HCT116 (cell line): Measurements from ENCODE around the gene RAB39A. TPM values are rescaled to one million over a fixed set of nuclear protein-coding genes. Genes with fewer than 3 reads are reported as not detected.

Experiments
- ATAC-seq: fragments of 200-7000 bp; cut with Tn5 transposase; 2 replicates; pipeline ENCODE4 v1.9.1; 2020; ENCODE audit warnings: mild to moderate bottlenecking, moderate library complexity
- BruUV-seq: library from RNA; stranded (reverse); fragments of 400-500 nt; replicated peaks from 2 replicates; lab custom pipeline; 2021; lab: Mats Ljungman, UMichigan
- CTCF ChIA-PET: fragments of 300-600 bp; sonication (Branson Sonifier 250); formaldehyde crosslinking; loops from one replicate; lab custom pipeline; 2021; ENCODE audit warnings: antibody characterized with exemption; lab: Charles Lee
- POLR2A ChIA-PET: fragments of 300-600, 350-600 bp; sonication (Branson Sonifier 250); formaldehyde crosslinking; loops from one replicate; lab custom pipeline; 2021; ENCODE audit warnings: antibody characterized with exemption; lab: Charles Lee
- RAD21 ChIA-PET, 2 experiments: fragments of 300-600 bp; sonication (Branson Sonifier 250); formaldehyde crosslinking; loops; one replicate each; lab custom pipeline; 2023; ENCODE audit warnings: low total read pairs in 2 of 2; ENCODE audit not compliant: uncharacterized antibody in 2 of 2, unreplicated experiment in 2 of 2, low non-redundant PET in 1 of 2; lab: Charles Lee
- DNase-seq: peaks from one replicate; pipeline ENCODE4 v3.0.0-alpha.2; 2010; ENCODE audit warnings: low read depth, low spot score
- H2AFZ ChIP-seq: fragments of 200-600 bp; shearing (Covaris generic), sonication (generic); 2 replicates; pipeline ENCODE4 v1.6.1; 2017; ENCODE audit warnings: low read depth, mixed run types, mixed read lengths, antibody characterized with exemption, low read length; ENCODE audit not compliant: poor library complexity, severe bottlenecking
- H3K27ac ChIP-seq: 2 replicates; pipeline ENCODE4 v1.5.1; 2012; ENCODE audit warnings: low read depth, low read length
- H3K27me3 ChIP-seq: fragments of 200-600 bp; sonication (generic); 2 replicates; pipeline ENCODE4 v1.6.1; 2016; ENCODE audit warnings: mixed run types, low read length, mixed read lengths; ENCODE audit not compliant: insufficient read depth
- H3K36me3 ChIP-seq, 2 experiments: fragments of 200-500 bp in 1 of 2; fragments of 200-600 bp in 1 of 2; sonication (Bioruptor generic) in 1 of 2; sonication (generic) in 1 of 2; 2 replicates each; pipeline versions ENCODE4 v1.5.1 to v1.6.1; 2014 to 2016; ENCODE audit warnings: low read length in 2 of 2, inconsistent platforms in 1 of 2, mixed read lengths in 1 of 2, mixed run types in 1 of 2; ENCODE audit not compliant: insufficient read depth in 2 of 2, control insufficient read depth in 1 of 2
- H3K4me1 ChIP-seq, 2 experiments: fragments of 200-600 bp in 1 of 2; sonication (generic) in 1 of 2; 2 replicates each; pipeline versions ENCODE4 v1.5.1 to v1.6.1; 2012 to 2017; ENCODE audit warnings: low read length in 2 of 2, inconsistent platforms in 1 of 2, mild to moderate bottlenecking in 1 of 2, mixed read lengths in 1 of 2, mixed run types in 1 of 2, moderate library complexity in 1 of 2; ENCODE audit not compliant: insufficient read depth in 2 of 2, control insufficient read depth in 1 of 2
- H3K4me2 ChIP-seq: fragments of 200-600 bp; sonication (generic); 2 replicates; pipeline ENCODE4 v1.6.1; 2017; ENCODE audit warnings: mixed run types, low read length, mixed read lengths
- H3K4me3 ChIP-seq, 2 experiments: fragments of 200-600 bp in 1 of 2; sonication (generic) in 1 of 2; replicated peaks in 1 of 2; 2 replicates each; pipeline ENCODE4 v1.5.1; 2011 to 2016; ENCODE audit warnings: low read length in 2 of 2, control low read depth in 1 of 2, low read depth in 1 of 2, mild to moderate bottlenecking in 1 of 2, mixed read lengths in 1 of 2, mixed run types in 1 of 2
- H3K79me2 ChIP-seq: fragments of 200-600 bp; sonication (generic); 2 replicates; pipeline ENCODE4 v1.6.1; 2017; ENCODE audit warnings: mild to moderate bottlenecking, mixed run types, low read length, moderate library complexity, mixed read lengths; ENCODE audit not compliant: insufficient read depth
- H3K9ac ChIP-seq: fragments of 200-600 bp; sonication (generic); 2 replicates; pipeline ENCODE4 v1.6.1; 2016; ENCODE audit warnings: low read length, mixed read lengths
- H3K9me2 ChIP-seq: fragments of 200-600 bp; sonication (generic), shearing (Covaris generic); 2 replicates; pipeline ENCODE4 v1.6.1; 2017; ENCODE audit warnings: mixed run types, mild to moderate bottlenecking, moderate library complexity; ENCODE audit not compliant: insufficient read depth
- H3K9me3 ChIP-seq, 2 experiments: fragments of 200-500 bp in 1 of 2; fragments of 200-600 bp in 1 of 2; sonication (Bioruptor generic) in 1 of 2; sonication (generic) in 1 of 2; 2 replicates each; pipeline ENCODE4 v1.6.1; 2014 to 2017; ENCODE audit warnings: low read length in 2 of 2, mixed read lengths in 2 of 2, inconsistent platforms in 1 of 2, low read depth in 1 of 2, mild to moderate bottlenecking in 1 of 2, mixed run types in 1 of 2, moderate library complexity in 1 of 2; ENCODE audit not compliant: control insufficient read depth in 1 of 2, insufficient read depth in 1 of 2
- H4K20me1 ChIP-seq: fragments of 200-600 bp; sonication (generic), shearing (Covaris generic); 2 replicates; pipeline ENCODE4 v1.6.1; 2017; ENCODE audit warnings: mixed run types, mild to moderate bottlenecking, moderate library complexity; ENCODE audit not compliant: insufficient read depth
- CEBPB ChIP-seq: IDR thresholded peaks from 2 replicates; pipeline ENCODE4 v1.6.1; 2012; ENCODE audit warnings: low read depth
- CTCF ChIP-seq, 3 experiments: fragments of 200-600 bp in 1 of 3; sonication (generic) in 1 of 3; IDR thresholded peaks in 2 of 3; conservative IDR thresholded peaks in 1 of 3; 2 replicates each; pipeline ENCODE4 v1.5.1; 2012 to 2017; ENCODE audit warnings: low read depth in 2 of 3, low read length in 2 of 3, antibody characterized with exemption in 1 of 3, borderline replicate concordance in 1 of 3, control low read depth in 1 of 3, mild to moderate bottlenecking in 1 of 3, mixed read lengths in 1 of 3, mixed run types in 1 of 3, moderate library complexity in 1 of 3; ENCODE audit not compliant: insufficient read depth in 1 of 3
- EGR1 ChIP-seq: IDR thresholded peaks from 2 replicates; pipeline ENCODE4 v1.6.1; 2012; ENCODE audit warnings: low read depth
- ELF1 ChIP-seq: IDR thresholded peaks from 2 replicates; pipeline ENCODE4 v1.6.1; 2012; ENCODE audit warnings: low read depth, borderline replicate concordance
- EZH2 ChIP-seq: fragments of 200-600 bp; sonication (generic); IDR thresholded peaks from 2 replicates; pipeline ENCODE4 v1.6.1; 2017; ENCODE audit warnings: antibody characterized with exemption, mixed run types
- FOSL1 ChIP-seq: IDR thresholded peaks from 2 replicates; pipeline ENCODE4 v1.6.1; 2012; ENCODE audit warnings: low read depth
- SP1 ChIP-seq: IDR thresholded peaks from 2 replicates; pipeline ENCODE4 v1.6.1; 2012; ENCODE audit warnings: low read depth
- YY1 ChIP-seq: IDR thresholded peaks from 2 replicates; pipeline ENCODE4 v1.6.1; 2011; ENCODE audit warnings: low read length, low read depth, moderate library complexity, mild to moderate bottlenecking; ENCODE audit not compliant: insufficient replicate concordance; ENCODE audit errors: extremely low read depth
- ZBTB33 ChIP-seq: IDR thresholded peaks from 2 replicates; pipeline ENCODE4 v1.6.1; 2011; ENCODE audit warnings: mild to moderate bottlenecking, low read length, moderate library complexity; ENCODE audit not compliant: insufficient replicate concordance; ENCODE audit errors: extremely low read depth
- intact Hi-C: fragments of 100-400 bp; cut with micrococcal nuclease; formaldehyde crosslinking; loops from 2 replicates; pipeline ENCODE4 v1.10.0; 2022
- total RNA-seq: library from RNA; stranded (reverse); gene quantifications from one replicate; pipeline ENCODE4 v1.2.1, GENCODE V29; 2021; ENCODE audit not compliant: unreplicated experiment
- TF ChIP-seq, protein P1 (sequence below): IDR thresholded peaks from 2 replicates; pipeline ENCODE4 v1.6.1; 2012; ENCODE audit warnings: low read depth

The RAB39A gene
- total RNA-seq, 1 experiment from 2014 or later: not detected

DNA sequence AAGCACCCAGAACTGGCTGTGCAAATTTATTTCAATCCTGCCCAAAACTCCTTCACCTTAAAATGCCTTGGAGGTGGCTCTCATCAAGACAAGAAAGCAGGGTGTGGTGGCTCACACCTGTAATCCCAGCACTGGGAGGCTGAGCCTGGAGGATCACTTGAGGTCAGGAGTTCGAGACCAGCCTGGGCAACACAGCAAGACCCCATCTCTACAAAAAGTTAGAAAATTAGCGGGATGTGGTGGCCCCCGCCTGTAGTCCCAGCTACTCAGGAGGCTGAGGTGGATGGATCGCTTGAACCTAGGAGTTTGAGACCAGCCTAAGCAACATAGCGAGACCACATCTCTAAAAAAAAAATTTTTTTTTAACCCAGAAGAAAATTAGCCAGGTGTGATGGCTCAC is 689 bp upstream of the RAB39A start:
- Histone ChIP-seq H3K9me3 (no peaks in the 10 kb centered on the region), H3K9ac (no peak overlapping the region), H3K4me1 (peaks cover 0 to 10% of the 10 kb centered on the region in 2 experiments; a peak in 2 of 4 replicates), H3K36me3 (no peaks in the 10 kb centered on the region), H3K9me2 (no peaks in the 10 kb centered on the region), H3K79me2 (no peaks in the 10 kb centered on the region), H3K27ac (no peak overlapping the region), H3K4me2 (peak overlapping the region; percentile 57)
- ChIA-PET RAD21 (no interaction called here), POLR2A (no interaction called here)
- DNase-seq: no peak
- no peak for TF ChIP-seq CTCF (IDR thresholded peaks at IDR 0.05 in 2 of 3, conservative IDR thresholded peaks at IDR 0.05 in 1 of 3; ENCODE audit: borderline replicate concordance in 1 of 3, insufficient read depth in 1 of 3, low read depth in 2 of 3, low read length in 2 of 3)
- TF ChIP-seq, all 23 proteins: peak for 0
- no peaks in the 10 kb centered on the region for H4K20me1 ChIP-seq
- H3K4me3 ChIP-seq: no peak overlapping the region
- CTCF ChIA-PET: no interaction called here
- H3K27me3 ChIP-seq: peaks cover 3% of the 10 kb centered on the region; the same call in 1 of the 2 replicates
- intact Hi-C loops: no loop called here
- peak overlapping the region; percentile 68 for H2AFZ ChIP-seq
- no peak for ATAC-seq
- BruUV-seq: no TSS peak

GRCh38 chr11:107928767-107929507 is 689 bp downstream of the RAB39A start:
- ChIA-PET POLR2A (no interaction called here), RAD21 (no interaction called here), CTCF (no interaction called here)
- DNase-seq: no peak
- H3K79me2 ChIP-seq: no peaks in the 10 kb centered on the region
- peaks cover 3% of the 10 kb centered on the region; the same call in 1 of the 2 replicates for H3K27me3 ChIP-seq
- H3K4me1 ChIP-seq: peaks cover 0 to 10% of the 10 kb centered on the region in 2 experiments; a peak in 2 of 4 replicates
- H3K27ac ChIP-seq: no peak overlapping the region
- no peak overlapping the region for H2AFZ ChIP-seq
- H3K4me3 ChIP-seq: no peak overlapping the region
- H4K20me1 ChIP-seq: no peaks in the 10 kb centered on the region
- no TSS peak for BruUV-seq
- H3K9ac ChIP-seq: no peak overlapping the region
- peak overlapping the region; percentile 30 for H3K4me2 ChIP-seq
- H3K9me2 ChIP-seq: no peaks in the 10 kb centered on the region
- no peaks in the 10 kb centered on the region for H3K9me3 ChIP-seq
- no peak for ATAC-seq
- intact Hi-C loops: no loop called here
- no peaks in the 10 kb centered on the region for H3K36me3 ChIP-seq
- no peak for TF ChIP-seq EZH2
- TF ChIP-seq EGR1: no peak
- no peak for TF ChIP-seq ZBTB33
- no peak for TF ChIP-seq SP1
- no peak for TF ChIP-seq YY1
- no peak for TF ChIP-seq FOSL1
- TF ChIP-seq ELF1: no peak
- TF ChIP-seq, protein P1, sequence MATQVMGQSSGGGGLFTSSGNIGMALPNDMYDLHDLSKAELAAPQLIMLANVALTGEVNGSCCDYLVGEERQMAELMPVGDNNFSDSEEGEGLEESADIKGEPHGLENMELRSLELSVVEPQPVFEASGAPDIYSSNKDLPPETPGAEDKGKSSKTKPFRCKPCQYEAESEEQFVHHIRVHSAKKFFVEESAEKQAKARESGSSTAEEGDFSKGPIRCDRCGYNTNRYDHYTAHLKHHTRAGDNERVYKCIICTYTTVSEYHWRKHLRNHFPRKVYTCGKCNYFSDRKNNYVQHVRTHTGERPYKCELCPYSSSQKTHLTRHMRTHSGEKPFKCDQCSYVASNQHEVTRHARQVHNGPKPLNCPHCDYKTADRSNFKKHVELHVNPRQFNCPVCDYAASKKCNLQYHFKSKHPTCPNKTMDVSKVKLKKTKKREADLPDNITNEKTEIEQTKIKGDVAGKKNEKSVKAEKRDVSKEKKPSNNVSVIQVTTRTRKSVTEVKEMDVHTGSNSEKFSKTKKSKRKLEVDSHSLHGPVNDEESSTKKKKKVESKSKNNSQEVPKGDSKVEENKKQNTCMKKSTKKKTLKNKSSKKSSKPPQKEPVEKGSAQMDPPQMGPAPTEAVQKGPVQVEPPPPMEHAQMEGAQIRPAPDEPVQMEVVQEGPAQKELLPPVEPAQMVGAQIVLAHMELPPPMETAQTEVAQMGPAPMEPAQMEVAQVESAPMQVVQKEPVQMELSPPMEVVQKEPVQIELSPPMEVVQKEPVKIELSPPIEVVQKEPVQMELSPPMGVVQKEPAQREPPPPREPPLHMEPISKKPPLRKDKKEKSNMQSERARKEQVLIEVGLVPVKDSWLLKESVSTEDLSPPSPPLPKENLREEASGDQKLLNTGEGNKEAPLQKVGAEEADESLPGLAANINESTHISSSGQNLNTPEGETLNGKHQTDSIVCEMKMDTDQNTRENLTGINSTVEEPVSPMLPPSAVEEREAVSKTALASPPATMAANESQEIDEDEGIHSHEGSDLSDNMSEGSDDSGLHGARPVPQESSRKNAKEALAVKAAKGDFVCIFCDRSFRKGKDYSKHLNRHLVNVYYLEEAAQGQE: no peak
- no peak for TF ChIP-seq CEBPB
